Effector CD8-positive, alpha-beta T cell (primary cell): ENCODE data around the gene CELF2.

Experiments used
- DNase-seq: peaks from one replicate; lab custom pipeline; 2025; lab: John Stamatoyannopoulos, UW

CELF2 gene

GRCh38 chr10:11023009-11023953, 5.6 kb downstream of the CELF2 start:
- DNase-seq: no peak

DNA sequence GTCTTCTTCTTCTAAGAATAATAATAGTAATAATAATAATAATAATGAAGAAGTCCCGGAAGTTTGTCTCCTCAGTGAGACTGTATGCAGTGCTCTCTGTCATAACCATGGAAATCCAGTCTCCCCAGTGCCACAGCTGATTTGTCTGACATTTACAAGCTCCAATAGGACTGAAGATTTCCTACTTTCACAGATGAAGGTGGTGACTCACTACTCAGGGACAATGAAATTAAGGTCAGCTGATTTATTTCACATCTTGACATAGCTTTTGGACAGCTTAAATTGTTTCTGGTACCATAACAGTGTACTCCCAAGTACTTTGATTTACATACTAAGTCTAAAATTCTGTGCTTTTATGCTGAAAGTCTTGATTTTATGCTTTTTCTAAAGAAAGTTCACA, 6.9 kb downstream of the CELF2 start:
- no peak for DNase-seq

DNA sequence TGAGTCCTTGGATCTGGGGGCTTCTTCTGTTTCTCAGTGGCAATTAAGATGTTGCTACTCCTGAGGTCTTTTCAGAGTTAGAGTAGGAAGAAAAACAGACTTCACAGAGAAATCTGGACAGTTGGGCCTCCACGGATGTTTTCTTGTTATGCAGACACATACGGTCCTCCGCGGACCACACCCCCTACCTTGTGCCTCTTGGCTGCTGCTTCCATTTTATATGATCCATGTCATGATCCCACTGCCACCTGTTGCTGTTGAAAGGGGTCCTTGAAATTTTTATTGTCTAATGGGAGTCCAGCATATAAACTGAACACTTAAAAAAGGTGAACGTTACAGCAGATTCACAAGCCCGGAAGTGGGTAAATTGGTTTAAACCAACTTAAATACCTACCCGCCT, 8.3 kb downstream of the CELF2 start:
- DNase-seq: no peak

GRCh38 chr10:11026773-11027172, 9.1 kb downstream of the CELF2 start:
- DNase-seq: no peak

DNA sequence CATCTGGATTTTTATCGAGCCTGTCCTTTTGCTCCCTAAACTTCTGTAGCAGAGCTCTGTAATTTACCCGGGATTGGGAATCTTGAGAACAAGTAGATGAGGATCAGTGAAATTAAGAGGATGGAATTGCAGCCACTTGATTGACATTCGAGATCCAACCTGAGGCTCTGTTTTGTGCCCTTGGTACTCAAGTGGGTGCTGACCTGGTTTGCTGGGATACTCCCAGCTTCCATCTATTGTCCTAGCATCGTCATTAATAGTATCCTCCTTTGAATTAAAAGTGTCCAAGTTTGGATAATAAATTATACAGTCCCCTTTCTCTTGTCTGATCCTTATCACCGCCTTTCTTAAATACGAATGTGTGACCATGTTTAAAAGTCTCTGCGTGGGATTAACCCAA, 17.1 kb downstream of the CELF2 start:
- DNase-seq: no peak

DNA sequence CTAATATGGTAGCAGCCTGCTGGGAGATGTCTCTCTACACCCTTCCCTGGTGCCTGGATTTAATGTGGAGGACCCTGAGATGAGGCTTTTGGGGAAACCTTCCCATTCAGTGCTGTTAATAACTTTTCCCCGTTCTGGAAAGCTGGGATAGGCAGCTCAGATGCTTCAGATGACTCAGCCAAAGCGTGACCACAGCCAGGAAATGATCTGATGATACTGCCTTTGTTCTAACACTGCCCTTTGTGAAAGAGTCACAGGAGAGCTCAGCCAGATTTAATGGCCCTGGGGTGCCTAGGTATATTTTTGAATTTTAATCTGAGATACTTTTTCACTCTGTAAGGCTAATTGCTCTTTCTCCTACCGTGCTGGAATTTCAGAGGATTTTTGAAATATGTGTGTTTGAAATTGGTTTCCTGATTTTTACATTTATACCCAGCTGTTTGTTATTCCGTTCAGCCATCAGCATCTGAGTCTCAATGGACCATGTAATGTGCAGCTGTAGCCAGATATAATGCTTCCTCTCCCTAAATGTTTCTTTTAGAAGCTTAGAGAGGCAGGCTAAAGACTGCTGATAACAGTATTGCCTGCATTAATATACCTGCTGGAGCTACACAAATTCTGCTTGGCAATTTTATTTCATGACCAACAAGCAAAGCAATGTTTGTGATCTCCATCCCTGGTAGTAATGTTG, 17.8 kb downstream of the CELF2 start:
- DNase-seq: no peak

DNA sequence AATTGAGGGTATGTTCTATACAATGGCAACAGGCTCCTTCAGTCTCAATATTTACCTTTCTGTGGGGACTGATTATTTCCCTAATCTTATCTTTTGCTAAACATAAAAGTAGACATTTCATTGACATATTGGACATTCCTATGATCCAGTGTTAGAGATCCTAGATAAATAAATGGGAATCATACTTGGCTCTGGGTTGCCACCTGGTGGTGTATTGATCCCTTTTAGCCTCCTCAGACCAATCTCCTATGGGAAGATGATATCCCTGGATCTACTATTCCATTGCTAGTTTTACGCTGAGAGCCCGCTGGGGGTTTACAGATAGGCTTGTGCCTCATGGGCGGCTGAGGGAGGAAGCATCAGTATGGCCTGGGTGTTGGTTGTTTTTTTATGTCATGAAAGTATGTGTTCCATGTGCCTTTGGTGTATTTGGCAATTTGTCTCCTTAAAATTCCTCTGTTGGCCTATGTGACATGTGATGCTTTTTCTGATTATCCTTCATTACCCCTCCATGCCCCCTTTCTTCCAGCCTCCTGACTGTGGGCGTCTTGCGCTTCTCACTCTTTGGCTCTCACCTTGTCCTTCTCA, 18.8 kb downstream of the CELF2 start:
- no peak for DNase-seq

DNA sequence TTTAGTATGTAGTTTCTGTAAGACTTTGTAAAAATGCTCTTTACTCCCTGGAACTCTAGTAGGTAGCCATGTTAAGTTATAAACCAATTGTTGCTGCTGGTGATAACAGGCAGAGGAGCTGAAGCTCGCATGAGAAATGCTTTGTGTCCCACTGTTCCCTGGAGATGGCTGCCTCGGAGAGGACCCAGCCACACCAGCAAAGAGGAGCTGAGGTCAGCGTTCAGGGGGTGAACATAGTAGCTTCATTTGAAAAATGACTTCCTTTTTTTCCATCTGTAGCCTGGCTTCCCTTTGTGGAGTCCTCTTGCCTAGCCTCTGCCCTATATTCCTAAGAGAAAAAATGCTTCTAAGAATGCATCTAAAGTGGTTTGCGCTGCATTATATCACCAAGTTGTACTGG, 20.3 kb downstream of the CELF2 start:
- DNase-seq: no peak

- DNase-seq: no peak
Measured at GRCh38 chr10:11042357-11042756, 24.7 kb downstream of the CELF2 start.

GRCh38 chr10:11043039-11043438, 25.4 kb downstream of the CELF2 start:
- DNase-seq: no peak

GRCh38 chr10:11043446-11044127, 25.9 kb downstream of the CELF2 start:
- no peak for DNase-seq

- no peak for DNase-seq
Measured at GRCh38 chr10:11045487-11045886, 27.8 kb downstream of the CELF2 start.

GRCh38 chr10:11045995-11046775, 28.5 kb downstream of the CELF2 start:
- no peak for DNase-seq

DNA sequence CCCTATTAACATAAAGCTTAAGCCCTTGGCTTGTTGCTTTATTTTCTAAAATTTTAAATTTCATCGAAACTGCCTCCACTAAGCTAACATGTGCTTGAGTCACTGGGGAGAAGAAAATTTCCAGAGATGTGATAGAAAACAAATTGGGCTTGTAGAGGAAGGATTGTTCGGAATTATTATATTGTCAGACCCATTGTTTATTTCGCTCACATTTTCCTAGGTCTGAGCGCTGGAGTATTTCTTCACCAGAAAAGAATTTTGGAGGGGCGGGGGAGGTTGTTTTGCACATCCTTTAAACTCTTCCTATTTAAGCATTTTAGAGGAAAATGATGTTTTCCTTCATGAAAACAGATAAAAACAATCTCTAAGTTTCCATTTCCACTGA, 29.1 kb downstream of the CELF2 start:
- DNase-seq: no peak

GRCh38 chr10:11048707-11049278, 31.1 kb downstream of the CELF2 start:
- DNase-seq: no peak

GRCh38 chr10:11049806-11050205, 32.1 kb downstream of the CELF2 start:
- DNase-seq: no peak

DNA sequence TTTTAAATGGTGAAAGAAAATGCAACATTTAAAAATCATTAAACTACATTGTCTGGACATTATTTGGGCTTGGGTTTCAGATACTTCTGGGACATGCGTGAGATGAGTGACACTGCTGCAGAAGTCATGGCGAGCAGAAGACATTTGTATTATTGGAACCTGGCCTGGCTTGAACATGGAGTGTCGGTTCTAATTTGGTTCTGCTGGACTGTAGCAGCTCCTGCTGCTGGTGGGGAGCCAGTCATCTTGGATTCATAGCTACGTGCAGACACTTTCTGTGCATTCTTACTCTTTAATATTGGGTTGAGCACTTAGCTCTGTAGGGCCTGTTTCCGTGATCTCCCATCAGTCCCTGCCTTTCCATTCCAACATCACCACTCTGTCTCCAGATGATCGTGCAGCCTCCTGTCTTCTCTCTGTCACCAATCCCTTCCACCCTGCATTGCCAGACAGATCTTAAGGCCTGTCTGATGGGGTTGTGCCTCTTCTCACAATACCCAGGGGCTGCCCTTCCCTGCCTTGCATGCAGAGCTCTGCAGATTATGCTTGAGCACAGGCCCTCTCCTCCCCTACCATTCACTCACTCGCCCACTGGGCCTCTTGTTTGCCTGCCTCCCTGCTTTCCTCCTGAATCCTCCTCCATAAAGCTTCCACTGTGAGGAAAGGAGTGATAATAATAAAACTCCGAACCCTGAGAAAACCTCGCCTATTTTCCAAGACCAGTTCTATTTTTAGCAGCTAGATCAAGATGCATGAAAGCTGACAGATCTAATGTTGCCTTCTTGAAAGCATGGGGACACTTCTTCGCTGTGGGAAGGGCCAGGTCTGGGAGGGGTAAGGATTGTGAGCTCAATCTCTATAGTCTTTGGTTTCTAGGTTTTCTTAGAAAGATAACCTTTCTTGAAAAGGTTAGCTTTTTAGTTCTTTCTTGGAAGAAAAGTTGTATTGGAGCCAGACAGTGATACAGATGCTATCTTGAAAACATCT, 32.9 kb downstream of the CELF2 start:
- no peak for DNase-seq

DNA sequence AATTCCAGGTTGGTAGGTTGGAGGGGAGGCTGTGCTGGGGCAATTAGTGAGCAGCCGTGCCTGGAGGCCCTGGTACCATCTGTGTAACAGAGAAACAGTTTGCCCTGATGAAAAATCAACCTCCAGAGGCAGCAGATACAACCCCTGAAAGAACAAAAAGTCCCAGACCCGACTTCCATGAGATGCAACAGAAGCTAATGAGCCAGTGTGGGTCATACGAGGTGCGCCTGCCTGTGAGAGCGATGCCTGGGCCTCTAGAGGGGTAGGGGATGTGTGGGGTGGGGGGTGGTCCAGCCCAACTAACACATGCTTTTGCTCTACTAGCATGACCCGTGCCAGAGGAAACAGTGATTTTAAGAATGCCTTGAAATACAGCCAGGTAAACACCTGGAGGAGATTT, 39.3 kb downstream of the CELF2 start:
- DNase-seq: no peak

DNA sequence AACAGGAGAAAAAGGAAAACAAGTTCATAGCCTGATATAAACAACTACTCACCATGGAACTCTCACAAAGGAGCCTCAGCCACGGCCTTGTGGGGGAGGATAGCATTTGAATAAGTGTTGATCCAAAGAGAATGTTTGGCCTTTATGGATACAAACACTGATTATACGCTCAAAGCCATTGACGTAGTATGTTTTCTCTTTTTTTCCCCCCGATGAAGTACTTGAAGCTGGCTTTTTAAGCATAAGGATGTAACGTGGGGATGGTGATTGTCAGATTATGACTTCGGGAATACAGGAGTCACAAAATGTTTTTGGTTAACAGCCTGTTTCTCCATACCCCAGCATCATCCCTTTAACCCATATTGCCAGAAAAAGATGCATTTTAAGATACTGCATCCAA, 39.8 kb downstream of the CELF2 start:
- DNase-seq: no peak

GRCh38 chr10:11057994-11058393, 40.3 kb downstream of the CELF2 start:
- no peak for DNase-seq
